Prostate gland (tissue), 2 donors: Measurements from ENCODE around the gene AK8. TPM values are rescaled to one million over a fixed set of nuclear protein-coding genes. Genes with fewer than 3 reads are reported as not detected.

ENCODE experiments used
- DNase-seq: peaks from one replicate; pipeline ENCODE4 v3.0.0-alpha.2; 2019; ENCODE audit warnings: low spot score
- H3K27ac ChIP-seq, 2 donors: fragments of 200-600 bp; sonication (generic); 2 replicates each; pipeline ENCODE4 v1.5.1; 2017 to 2019
- H3K27me3 ChIP-seq: fragments of 200-600 bp; sonication (generic); replicated peaks from 2 replicates; pipeline ENCODE4 v1.5.1; 2019; ENCODE audit not compliant: insufficient read depth
- H3K36me3 ChIP-seq, 2 donors: fragments of 200-600 bp; sonication (generic); 1 replicate in 1 of 2; 2 replicates in 1 of 2; pipeline versions ENCODE4 v1.5.1 to v1.8.1; 2017 to 2019
- H3K4me1 ChIP-seq: fragments of 200-600 bp; sonication (generic); replicated peaks from 2 replicates; pipeline ENCODE4 v1.5.1; 2019
- H3K4me3 ChIP-seq, 2 donors: fragments of 200-600 bp; sonication (generic); 2 replicates each; pipeline ENCODE4 v1.5.1; 2017 to 2019
- H3K9me3 ChIP-seq: fragments of 200-600 bp; sonication (generic); 2 replicates; pipeline ENCODE4 v1.5.1; 2017
- POLR2A ChIP-seq: fragments of 450-650 bp; IDR thresholded peaks from one replicate; pipeline ENCODE4 v1.6.1; 2016; ENCODE audit warnings: antibody characterized with exemption, mild to moderate bottlenecking
- POLR2AphosphoS5 ChIP-seq: sonication (generic); formaldehyde crosslinking; IDR thresholded peaks from one replicate; pipeline ENCODE4 v1.6.1; 2017; ENCODE audit warnings: antibody characterized with exemption
- WGBS: methylation state at CpG from one replicate; pipeline ENCODE4 v1.1.5; 2018; 5-methylcytosine and 5-hydroxymethylcytosine counted together
- intact Hi-C: fragments of 100-400 bp; cut with DNase I; formaldehyde crosslinking; loops from one replicate; pipeline ENCODE4 v1.14.2; 2022
- total RNA-seq, 2 donors: library from RNA; depleted of rRNA; stranded (reverse); fragments of >200 nt; gene quantifications; one replicate each; pipeline ENCODE4 v1.1.0, GENCODE V29; 2016
- TF ChIP-seq, protein P1 (sequence below), 4 experiments: fragments of 200-600 bp in 2 of 4; fragments of 450-650 bp in 2 of 4; sonication (generic) in 2 of 4; IDR thresholded peaks; 1 replicate in 3 of 4; 2 replicates in 1 of 4; pipeline ENCODE4 v1.5.1; 2016 to 2019; ENCODE audit warnings: antibody characterized with exemption in 4 of 4, mild to moderate bottlenecking in 2 of 4, moderate library complexity in 2 of 4

Gene AK8
- total RNA-seq, 2 donors from 2014 or later, result 3.3 to 4.1 TPM

DNA sequence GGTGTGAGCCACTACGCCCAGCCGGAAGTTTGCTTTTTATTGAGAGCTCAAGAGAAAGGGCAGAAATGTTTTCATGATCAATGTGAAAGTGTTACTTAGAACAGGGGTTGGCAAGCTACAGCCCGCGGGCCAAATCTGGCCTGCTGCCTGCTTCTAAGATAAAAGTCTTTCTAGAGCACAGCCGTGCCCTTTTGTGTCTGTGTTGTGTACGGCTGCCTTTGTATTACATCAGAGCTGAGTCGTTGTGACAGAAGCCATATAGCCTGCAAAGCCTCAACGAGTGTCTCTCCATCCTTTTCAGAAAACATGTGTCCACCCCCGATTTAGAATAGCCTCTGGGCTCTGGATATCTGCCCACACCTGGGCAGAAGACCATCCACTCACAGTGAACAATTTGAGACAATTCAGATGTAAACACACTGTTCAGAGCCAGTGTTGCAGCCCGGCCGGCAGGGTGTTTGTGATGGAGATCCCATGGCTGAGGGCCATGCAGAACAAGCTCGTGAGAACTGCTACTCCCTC is 28.8 kb downstream of the AK8 start:
- H3K27me3 ChIP-seq, result no peaks in the 10 kb centered on the region
- no peak overlapping the region for H3K4me3 ChIP-seq
- intact Hi-C loops, result no loop called here
- WGBS, result 30% methylated on average over 12 of the region's 12 CpGs
- no peak for TF ChIP-seq POLR2AphosphoS5
- TF ChIP-seq, protein P1, sequence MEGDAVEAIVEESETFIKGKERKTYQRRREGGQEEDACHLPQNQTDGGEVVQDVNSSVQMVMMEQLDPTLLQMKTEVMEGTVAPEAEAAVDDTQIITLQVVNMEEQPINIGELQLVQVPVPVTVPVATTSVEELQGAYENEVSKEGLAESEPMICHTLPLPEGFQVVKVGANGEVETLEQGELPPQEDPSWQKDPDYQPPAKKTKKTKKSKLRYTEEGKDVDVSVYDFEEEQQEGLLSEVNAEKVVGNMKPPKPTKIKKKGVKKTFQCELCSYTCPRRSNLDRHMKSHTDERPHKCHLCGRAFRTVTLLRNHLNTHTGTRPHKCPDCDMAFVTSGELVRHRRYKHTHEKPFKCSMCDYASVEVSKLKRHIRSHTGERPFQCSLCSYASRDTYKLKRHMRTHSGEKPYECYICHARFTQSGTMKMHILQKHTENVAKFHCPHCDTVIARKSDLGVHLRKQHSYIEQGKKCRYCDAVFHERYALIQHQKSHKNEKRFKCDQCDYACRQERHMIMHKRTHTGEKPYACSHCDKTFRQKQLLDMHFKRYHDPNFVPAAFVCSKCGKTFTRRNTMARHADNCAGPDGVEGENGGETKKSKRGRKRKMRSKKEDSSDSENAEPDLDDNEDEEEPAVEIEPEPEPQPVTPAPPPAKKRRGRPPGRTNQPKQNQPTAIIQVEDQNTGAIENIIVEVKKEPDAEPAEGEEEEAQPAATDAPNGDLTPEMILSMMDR (IDR thresholded peaks at IDR 0.05), result no peak
- no peak for TF ChIP-seq POLR2A
- H3K4me1 ChIP-seq, result no peaks in the 10 kb centered on the region
- H3K36me3 ChIP-seq, result no peaks in the 10 kb centered on the region
- no peak overlapping the region for H3K27ac ChIP-seq
- DNase-seq, result no peak
- H3K9me3 ChIP-seq, result no peaks in the 10 kb centered on the region

DNA sequence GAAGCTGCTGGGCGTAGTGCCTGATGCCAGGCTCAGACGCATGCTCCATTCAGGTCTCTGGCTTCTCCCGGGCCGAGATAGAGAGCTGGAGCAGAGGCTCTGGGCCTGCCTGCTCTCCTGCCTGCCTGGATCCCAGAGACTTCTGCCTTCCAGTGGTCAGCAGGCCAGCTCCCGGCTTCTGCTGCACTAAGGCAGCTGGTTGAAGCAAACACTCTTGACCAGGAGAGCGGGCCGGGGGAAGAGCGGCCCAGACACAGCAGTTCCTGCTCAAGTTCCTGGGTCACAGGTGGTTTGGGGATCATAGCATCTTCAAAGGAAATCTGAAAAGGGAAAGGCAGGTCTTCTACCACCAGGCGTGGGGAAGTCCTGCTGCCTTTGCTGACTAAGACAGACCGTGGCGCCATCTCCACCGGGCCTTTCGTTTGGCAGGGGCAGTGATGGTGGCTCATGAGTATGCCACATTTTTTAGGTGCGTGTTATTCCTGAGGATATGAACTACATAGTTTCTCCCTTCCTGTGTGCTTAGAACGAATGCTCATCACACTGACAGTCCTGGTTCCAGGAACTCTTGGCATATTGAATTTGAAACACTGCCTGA is 31.1 kb downstream of the AK8 start:
- DNase-seq, result no peak
- H3K4me1 ChIP-seq, result no peaks in the 10 kb centered on the region
- WGBS, result 90% methylated on average over 15 of the region's 15 CpGs
- H3K4me3 ChIP-seq, result no peak overlapping the region
- intact Hi-C loops, result no loop called here
- H3K36me3 ChIP-seq, result no peaks in the 10 kb centered on the region
- no peaks in the 10 kb centered on the region for H3K27me3 ChIP-seq
- no peaks in the 10 kb centered on the region for H3K9me3 ChIP-seq
- H3K27ac ChIP-seq, result no peak overlapping the region
- TF ChIP-seq POLR2A (no peak), POLR2AphosphoS5 (no peak)
- TF ChIP-seq, protein P1 (IDR thresholded peaks at IDR 0.05), result no peak

DNA sequence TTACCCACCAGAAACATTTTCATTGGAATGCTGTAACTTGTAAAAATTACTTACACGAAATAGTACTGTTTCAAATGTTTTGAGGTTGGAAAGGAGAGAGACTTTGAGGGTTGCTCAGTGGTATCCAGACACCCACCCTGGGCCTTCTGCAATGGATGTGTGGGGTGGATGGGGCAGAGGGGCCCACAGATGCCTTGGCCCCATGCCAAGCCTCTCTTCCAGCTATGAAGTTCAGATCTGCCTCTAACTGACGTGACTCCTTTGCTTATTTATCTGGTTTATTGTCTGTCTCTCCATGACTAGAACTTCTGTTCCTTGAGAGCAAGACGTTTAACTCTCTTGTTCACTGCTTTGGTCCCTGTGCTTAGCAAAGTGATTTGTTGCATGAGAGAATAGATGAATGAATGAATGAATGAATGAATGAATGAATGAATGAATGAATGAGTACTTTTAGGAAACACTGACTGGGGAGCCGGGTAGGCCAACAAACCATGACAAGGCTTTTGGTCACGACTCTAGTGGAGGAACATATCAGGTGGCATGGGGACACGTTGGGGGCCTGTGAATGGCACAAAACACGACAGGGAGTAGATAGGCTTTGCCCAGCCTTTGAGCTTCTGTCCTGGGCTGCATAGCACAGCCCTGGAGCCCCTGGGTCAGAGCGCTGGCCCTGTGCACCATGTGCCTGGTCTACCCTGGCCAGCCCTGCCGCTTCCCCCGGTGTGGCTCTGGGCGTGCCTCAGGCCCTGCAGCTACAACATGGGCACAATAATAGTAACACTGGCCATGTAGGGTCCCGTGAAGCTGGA is 31.8 kb downstream of the AK8 start:
- H3K4me3 ChIP-seq, result no peak overlapping the region
- no peaks in the 10 kb centered on the region for H3K4me1 ChIP-seq
- intact Hi-C loops, result no loop called here
- no peaks in the 10 kb centered on the region for H3K27me3 ChIP-seq
- no peaks in the 10 kb centered on the region for H3K36me3 ChIP-seq
- no peaks in the 10 kb centered on the region for H3K9me3 ChIP-seq
- no peak overlapping the region for H3K27ac ChIP-seq
- WGBS, result 91% methylated on average over 12 of the region's 12 CpGs
- DNase-seq, result no peak
- no peak for TF ChIP-seq POLR2A
- no peak for TF ChIP-seq POLR2AphosphoS5
- TF ChIP-seq, protein P1 (IDR thresholded peaks at IDR 0.05), result no peak

DNA sequence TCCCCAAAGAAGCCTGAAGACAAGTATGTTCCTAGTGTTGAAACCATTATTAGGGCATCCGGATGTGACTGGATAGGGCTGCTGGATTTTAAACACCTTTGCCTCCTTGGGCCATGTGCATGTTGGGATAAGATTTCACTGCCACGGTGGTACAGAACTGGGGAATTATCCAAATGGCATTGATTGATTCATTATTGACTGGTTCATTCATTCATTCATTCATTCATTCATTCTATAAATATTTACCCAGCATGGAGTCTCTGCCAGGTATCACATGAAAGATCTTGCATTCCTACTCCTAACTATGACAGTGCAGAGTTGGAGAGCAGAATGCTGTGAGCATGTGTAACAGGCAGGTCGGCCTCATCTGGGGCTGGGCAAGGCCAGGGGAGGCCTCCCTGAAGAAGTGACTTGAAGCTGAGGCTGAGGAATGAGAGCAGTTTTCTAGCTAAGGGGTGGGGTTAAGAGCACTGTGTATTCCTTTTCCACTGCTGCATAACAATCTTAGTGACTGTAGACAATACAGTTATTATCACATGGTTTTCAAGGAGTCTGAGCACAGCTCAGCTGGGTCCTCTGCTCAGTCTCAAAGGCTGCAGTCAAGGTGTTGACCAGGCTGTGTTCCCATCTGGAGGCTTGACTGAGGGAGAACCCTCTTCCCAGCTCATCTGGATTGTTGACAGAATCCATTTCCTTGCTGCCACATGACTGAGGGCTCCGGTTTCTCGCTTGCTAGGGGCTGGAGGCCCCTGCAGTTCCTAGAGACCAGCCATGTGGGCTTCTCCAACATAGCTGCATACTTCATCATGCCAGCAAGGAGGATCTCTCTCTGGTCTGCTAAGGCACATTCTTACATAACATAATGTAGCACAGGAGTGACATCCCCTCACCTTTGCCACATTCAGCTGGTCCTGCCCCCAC is 35.7 kb downstream of the AK8 start:
- intact Hi-C loops, result no loop called here
- WGBS, result 84% methylated on average over 5 of the region's 5 CpGs
- H3K27me3 ChIP-seq, result no peaks in the 10 kb centered on the region
- H3K4me3 ChIP-seq, result no peak overlapping the region
- H3K9me3 ChIP-seq, result no peaks in the 10 kb centered on the region
- H3K36me3 ChIP-seq, result no peaks in the 10 kb centered on the region
- H3K4me1 ChIP-seq, result no peaks in the 10 kb centered on the region
- no peak for DNase-seq
- no peak overlapping the region for H3K27ac ChIP-seq
- TF ChIP-seq POLR2A, result no peak
- no peak for TF ChIP-seq POLR2AphosphoS5
- TF ChIP-seq, protein P1 (IDR thresholded peaks at IDR 0.05), result no peak
